Renal cortex interstitium (tissue), 15 donors: ENCODE data around the gene CHMP1A. TPM values are rescaled to one million over a fixed set of nuclear protein-coding genes. Genes with fewer than 3 reads are reported as not detected.
A peak's percentile ranks its signal among the peaks of the same experiment; 100 is the strongest.
"Not testable (repeated sequence)": the region's sequence is repeated elsewhere in the genome, so short reads cannot be mapped to it uniquely, and the experiment has no call there.

ENCODE experiments used
- DNase-seq, 11 donors: peaks; one replicate each; pipeline ENCODE4 v3.0.0-alpha.2; 2013; ENCODE audit warnings: low read depth in 9 of 11, low spot score in 4 of 11; ENCODE audit errors: extremely low read depth in 1 of 11
- long read RNA-seq, 16 experiments: transcript quantifications; one replicate each; lab custom pipeline, GENCODE V29; 2026
- polyA plus RNA-seq, 3 donors: library from polyadenylated mRNA; unstranded; fragments of 120-200 nt; gene quantifications; one replicate each; pipeline ENCODE4 v1.2.1, GENCODE V29; 2013; ENCODE audit not compliant: insufficient read length in 3 of 3

CHMP1A gene
- polyA plus RNA-seq, result 10 to 100 TPM; 60.4 to 83.1 (median 79.7) TPM
- long read RNA-seq, donor 1, partial matches to known transcripts, result 0 of 21 reads
- long read RNA-seq, donor 1, other reads (novel, unspliced or antisense), result 16 of 21 reads
- long read RNA-seq, donor 2, partial matches to known transcripts, result 0 of 25 reads
- long read RNA-seq, donor 2, other reads (novel, unspliced or antisense), result 17 of 25 reads
- long read RNA-seq, donor 3, partial matches to known transcripts, result 6 of 52 reads
- long read RNA-seq, donor 3, other reads (novel, unspliced or antisense), result 41 of 52 reads
- long read RNA-seq, donor 4, partial matches to known transcripts, result 24 of 26 reads
- long read RNA-seq, donor 4, other reads (novel, unspliced or antisense), result 0 of 26 reads
- long read RNA-seq, donor 5, result 0 reads
- long read RNA-seq, donor 6, partial matches to known transcripts, result 0 of 29 reads
- long read RNA-seq, donor 6, other reads (novel, unspliced or antisense), result 23 of 29 reads
- long read RNA-seq, donor 7, transcript CHMP1A-204 (2 exons, 2,007 nt), result major isoform, 5 of 104 reads
- long read RNA-seq, donor 7, partial matches to known transcripts, result 66 of 104 reads
- long read RNA-seq, donor 7, other reads (novel, unspliced or antisense), result 26 of 104 reads
- long read RNA-seq, donor 8, result 0 reads
- long read RNA-seq, donor 9, partial matches to known transcripts, result 5 of 40 reads
- long read RNA-seq, donor 9, other reads (novel, unspliced or antisense), result 30 of 40 reads
- long read RNA-seq, donor 10, partial matches to known transcripts, result 5 of 48 reads
- long read RNA-seq, donor 10, other reads (novel, unspliced or antisense), result 39 of 48 reads
- long read RNA-seq, donor 11, partial matches to known transcripts, result 0 of 36 reads
- long read RNA-seq, donor 11, other reads (novel, unspliced or antisense), result 35 of 36 reads
- long read RNA-seq, donor 12, partial matches to known transcripts, result 0 of 9 reads
- long read RNA-seq, donor 12, other reads (novel, unspliced or antisense), result 9 of 9 reads
- long read RNA-seq, donor 13, result 0 reads
- long read RNA-seq, donor 14, partial matches to known transcripts, result 0 of 39 reads
- long read RNA-seq, donor 14, other reads (novel, unspliced or antisense), result 35 of 39 reads
- long read RNA-seq, donor 15, partial matches to known transcripts, result 0 of 21 reads
- long read RNA-seq, donor 15, other reads (novel, unspliced or antisense), result 17 of 21 reads
- long read RNA-seq, donor 16, transcript CHMP1A-204 (2 exons, 2,007 nt), result major isoform, 9 of 147 reads
- long read RNA-seq, donor 16, partial matches to known transcripts, result 44 of 147 reads
- long read RNA-seq, donor 16, other reads (novel, unspliced or antisense), result 89 of 147 reads

- peak; percentile 74 to 88 (median 83) for DNase-seq
Measured at GRCh38 chr16:89657442-89658220, at the start of gene CHMP1A, which contains the start of gene SPATA33. CHMP1A (minus strand) TSS chr16:89657708; CDS start chr16:89657588, 120 bp downstream. SPATA33 (plus strand) TSS chr16:89657836; CDS start chr16:89657912, 76 bp downstream.

DNA sequence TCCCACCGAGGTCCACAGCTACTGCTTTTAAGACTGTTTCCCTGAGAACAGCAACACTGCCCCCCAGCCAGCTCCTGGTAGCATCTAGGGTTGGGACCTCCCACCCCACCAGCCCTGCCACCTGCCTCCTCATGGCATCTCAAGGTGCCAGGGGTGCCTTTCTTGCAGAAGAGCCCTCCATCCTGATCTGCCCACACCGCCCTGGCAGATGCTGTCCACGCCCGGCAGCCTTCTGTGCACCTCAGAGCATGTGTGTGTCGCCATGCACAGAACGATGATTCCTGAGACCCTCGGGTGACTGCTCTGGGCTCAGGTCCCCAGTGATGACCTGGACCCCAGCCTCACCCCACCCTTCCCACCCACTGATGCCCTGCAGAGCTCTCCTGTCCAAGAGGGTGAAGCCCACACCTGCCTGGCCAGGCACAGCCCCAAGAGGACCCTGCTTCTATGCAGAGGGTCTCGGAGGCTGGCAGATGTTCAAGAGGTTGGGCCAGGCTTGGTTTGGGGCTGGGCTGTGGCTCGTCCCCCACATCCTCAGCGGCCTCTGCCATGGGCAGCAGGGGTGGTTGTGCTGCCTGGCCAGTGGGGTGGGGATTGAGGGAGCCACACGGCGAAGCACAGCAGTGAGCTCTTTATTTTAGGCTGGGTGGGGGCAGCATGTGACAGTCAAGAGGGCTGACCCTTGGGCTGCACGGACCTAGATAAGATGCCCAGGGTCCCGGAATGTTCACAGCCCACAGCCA, 49.2 kb upstream of the CHMP1A start:
- DNase-seq, result no peak

- no peak for DNase-seq
Measured at GRCh38 chr16:89705006-89705405, 47.5 kb upstream of the CHMP1A start.

DNA sequence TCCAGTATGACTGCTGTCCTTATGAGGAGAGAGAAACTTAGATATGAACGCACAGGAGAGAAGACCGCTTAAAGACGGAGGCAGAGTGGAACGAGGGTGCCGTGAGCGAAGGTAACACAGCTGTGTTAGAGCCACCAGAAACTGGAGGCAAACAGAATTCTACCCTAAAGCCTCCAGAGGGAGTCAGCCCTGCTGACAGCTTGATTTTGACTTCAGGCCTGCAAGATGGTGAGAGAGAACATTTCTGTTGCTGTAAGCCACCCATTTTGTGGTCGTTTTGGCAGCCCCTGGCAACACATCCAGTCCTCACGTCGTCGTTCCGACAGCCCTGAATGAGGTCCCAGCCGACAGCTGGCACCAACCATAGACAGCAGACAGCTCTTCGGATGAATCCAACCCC, 46.8 kb upstream of the CHMP1A start:
- no peak for DNase-seq

GRCh38 chr16:89701425-89702406, 44.2 kb upstream of the CHMP1A start, which contains the start of gene SPATA2L:
SPATA2L (minus strand) TSS chr16:89701705; CDS start chr16:89701232, 473 bp downstream.
- DNase-seq, result peak in 10 of 11 donors; percentile 79 to 92 (median 87)

DNA sequence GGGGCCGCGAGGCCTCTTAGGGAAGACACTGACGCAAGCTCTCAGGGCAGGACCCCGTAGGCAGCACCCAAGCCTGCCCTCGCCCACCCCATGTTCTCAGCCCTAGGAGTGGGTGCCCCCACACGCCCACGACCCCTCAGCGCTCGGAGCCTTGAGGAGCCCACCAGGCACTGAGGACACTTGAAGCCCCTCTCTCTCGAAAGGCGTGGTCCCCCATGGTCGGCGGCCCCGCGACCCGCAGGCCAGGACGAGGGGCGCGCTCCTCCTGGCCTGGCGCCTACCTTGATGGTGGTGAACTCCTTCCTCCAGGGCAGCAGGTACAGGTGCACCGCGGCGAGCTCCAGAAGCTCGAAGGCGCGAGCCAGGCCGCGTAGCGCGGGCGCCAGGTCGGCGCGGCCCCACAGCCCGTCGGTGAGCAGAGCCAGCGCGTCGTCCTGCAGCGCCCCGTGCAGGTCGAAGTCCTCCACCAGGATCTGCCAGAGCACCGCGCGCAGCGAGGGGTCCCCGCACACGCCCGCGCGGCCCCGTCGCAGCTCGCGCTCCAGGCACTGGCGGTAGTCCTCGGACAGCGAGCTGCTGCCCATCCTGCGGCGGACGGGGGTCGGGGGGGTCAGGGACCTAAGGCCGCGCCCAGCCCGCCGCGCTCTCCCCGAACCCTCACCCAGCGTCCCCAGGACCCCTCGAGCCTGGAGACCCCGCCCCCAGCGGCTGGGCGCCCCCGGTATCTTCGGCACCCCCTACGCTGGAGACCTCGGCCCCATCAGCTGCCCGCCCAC, 43.3 kb upstream of the CHMP1A start:
- peak in 3 of 11 donors; percentile 29 to 49 (median 46) for DNase-seq

- DNase-seq, result peak in 10 of 11 donors; percentile 90 to 97 (median 96)
Measured at GRCh38 chr16:89700100-89700648, 42.7 kb upstream of the CHMP1A start.

GRCh38 chr16:89699629-89700099, 42.2 kb upstream of the CHMP1A start:
- not testable (repeated sequence) for DNase-seq

GRCh38 chr16:89698717-89699116, 41.2 kb upstream of the CHMP1A start:
- DNase-seq, result not testable (repeated sequence)

DNA sequence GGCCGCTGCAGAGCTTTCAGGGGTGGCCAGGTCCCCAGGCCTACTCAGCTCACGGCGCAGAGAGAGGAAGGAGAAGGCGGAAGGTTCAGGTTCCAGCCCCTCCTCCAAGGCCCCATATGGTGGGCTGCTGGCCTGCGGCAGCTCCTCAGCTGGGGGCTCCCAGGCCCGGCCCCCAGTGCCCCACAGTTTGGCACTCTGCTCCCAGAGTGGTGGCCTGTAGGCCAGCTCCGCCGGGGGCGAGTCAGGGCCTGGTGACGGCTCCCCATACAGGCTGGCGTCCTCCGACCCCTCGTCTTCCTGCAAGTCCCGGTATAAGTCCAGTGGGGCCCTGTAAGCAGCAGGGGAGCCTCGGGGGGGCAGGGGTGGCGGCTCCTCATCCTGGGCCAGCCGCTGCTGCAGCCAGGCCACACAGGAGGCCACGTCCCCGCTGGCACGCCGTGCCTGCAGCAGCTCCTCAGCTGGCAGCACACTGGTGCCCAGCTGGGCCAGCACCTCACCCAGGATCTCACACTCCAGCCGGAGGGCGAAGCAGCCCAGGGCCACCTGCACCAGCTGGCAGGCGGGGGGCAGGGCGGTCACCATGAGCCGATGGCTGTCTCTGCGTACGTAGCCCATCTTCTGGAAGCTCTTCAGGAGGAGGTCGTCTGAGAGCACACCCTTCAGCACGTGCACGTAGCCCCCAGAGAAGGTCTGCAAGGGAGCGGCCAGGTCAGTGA, 40.3 kb upstream of the CHMP1A start:
- DNase-seq, result no peak

DNA sequence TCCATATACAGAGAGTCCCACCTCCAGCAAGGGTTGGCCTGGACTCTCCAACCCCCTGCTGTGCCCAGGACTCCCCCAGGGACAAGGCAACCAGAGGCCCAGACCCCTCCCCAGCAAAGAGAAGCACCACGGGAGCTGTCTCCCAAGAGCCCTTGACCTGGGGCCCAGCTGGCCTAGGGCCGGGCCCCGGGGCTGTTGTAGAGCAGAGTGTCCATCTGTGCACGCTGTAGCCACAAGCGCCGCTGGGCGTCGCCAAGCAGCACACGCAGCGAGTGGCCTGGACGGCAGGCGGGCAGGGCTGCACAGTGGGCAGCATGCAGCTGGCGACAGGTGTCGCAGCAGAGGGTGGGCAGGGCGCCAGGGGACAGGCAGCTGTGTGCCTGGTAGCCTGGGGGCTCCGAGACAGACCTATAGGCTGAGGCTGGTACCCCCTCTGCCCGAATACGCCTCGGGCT, 39.7 kb upstream of the CHMP1A start:
- DNase-seq, result no peak

DNA sequence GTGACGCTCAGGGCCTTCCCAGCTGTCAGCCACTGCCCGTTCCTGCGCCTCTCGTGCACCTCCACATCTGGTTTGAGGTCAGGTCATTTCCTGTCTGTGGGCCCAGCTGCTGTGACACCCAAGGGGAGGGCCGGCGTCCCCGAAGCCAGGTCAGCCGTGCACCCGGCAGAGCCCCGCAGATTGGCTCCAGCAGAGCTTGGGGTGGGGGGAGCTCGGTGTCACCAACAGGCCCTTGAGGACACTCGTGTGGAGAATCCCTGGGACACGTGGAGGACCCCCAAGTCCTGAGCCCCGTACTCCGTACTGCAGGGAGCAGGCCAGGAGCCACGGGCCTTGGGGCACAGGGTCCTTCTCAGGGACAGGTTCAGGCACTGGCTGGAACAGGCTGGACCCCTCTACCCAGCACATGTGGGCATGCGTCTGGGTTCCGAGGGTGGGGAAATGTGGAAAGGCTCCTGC, 39.2 kb upstream of the CHMP1A start:
- no peak for DNase-seq

GRCh38 chr16:89695875-89696669, 38.6 kb upstream of the CHMP1A start:
- no peak for DNase-seq
